GM12891 (cell line): ENCODE measurements around the gene CHRNA9.

ENCODE experiments used
- POLR2A ChIP-seq: IDR thresholded peaks from 2 replicates; pipeline ENCODE4 v1.6.1; 2011; ENCODE audit warnings: low read depth, low read length, control low read depth
- POLR2AphosphoS5 ChIP-seq: IDR thresholded peaks from 2 replicates; pipeline ENCODE4 v1.6.1; 2011; ENCODE audit warnings: low read depth, low read length, control low read depth

DNA sequence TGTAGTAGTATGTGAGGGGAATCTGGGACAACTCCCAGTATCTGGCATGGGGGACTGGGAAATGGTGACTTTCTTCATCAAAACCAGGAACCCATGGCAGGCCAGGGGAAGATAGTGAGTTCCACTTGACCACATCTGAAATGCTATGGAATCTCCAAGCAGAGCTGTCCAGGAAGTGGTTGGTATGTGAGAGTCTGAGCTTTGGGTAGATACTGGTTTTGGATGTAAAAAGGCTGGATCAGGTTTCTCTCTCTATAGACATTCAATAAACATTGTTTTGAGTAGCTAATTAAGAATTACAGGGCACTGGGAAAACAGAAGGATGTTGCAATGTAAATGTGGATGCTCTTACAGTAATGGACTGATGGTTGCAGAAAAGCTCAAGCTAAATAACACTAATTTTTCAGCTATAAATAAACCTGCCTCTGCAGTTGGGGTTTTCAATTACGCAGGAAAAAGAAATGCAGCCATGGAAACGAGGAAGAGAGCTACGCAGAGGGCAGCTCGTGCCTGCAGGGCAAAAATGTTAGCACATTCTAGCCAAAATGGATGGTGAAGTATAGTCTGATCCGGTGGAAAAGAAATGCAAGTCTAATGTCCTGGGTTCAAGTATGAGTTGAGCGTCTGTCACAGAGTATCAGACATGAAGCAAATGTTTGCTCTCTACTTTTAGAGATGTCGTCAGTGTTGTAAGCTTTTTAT is 13.4 kb upstream of the CHRNA9 start:
- no peak for TF ChIP-seq POLR2AphosphoS5
- TF ChIP-seq POLR2A = no peak
